H1 (cell line): ENCODE results near the gene CCDC60. TPM values are rescaled to one million over a fixed set of nuclear protein-coding genes. Genes with fewer than 3 reads are reported as not detected.

ENCODE experiments used
- CTCF ChIA-PET: fragments of 300-600 bp; sonication (Branson Sonifier 250); formaldehyde crosslinking; loops from one replicate; lab custom pipeline; 2021; ENCODE audit not compliant: partially characterized antibody; lab: Charles Lee
- POLR2A ChIA-PET: fragments of 300-600 bp; sonication (Branson Sonifier 250); formaldehyde crosslinking; loops from one replicate; lab custom pipeline; 2021; ENCODE audit warnings: inconsistent platforms; ENCODE audit not compliant: partially characterized antibody; lab: Charles Lee
- DNase-seq, 2 experiments: peaks; one replicate each; pipeline versions ENCODE4 v3.0.0 to v3.0.0-alpha.2; 2010 to 2022; ENCODE audit warnings: low spot score in 2 of 2, low read depth in 1 of 2, mixed read lengths in 1 of 2
- FAIRE-seq: peaks from 2 replicates; lab custom pipeline; 2011; peaks lifted over from hg19 to GRCh38; lab: Jason Lieb, UNC
- H2AFZ ChIP-seq: 2 replicates; pipeline ENCODE4 v1.8.1; 2012; ENCODE audit warnings: low read length, inconsistent platforms
- H2AK5ac ChIP-seq: 2 replicates; pipeline ENCODE4 v1.6.1; 2013; ENCODE audit warnings: low read depth, low read length
- H2BK120ac ChIP-seq: replicated peaks from 2 replicates; pipeline ENCODE3; 2013; ENCODE audit warnings: low read depth, low read length, inconsistent platforms
- H2BK12ac ChIP-seq: 2 replicates; pipeline ENCODE4 v1.6.1; 2013; ENCODE audit warnings: low read depth, low read length
- H2BK15ac ChIP-seq: 2 replicates; pipeline ENCODE4 v1.6.1; 2013; ENCODE audit warnings: low read length
- H2BK20ac ChIP-seq: 2 replicates; pipeline ENCODE4 v1.6.1; 2013; ENCODE audit warnings: low read length
- H2BK5ac ChIP-seq: 2 replicates; pipeline ENCODE4 v1.6.1; 2013; ENCODE audit warnings: low read depth, low read length
- H3K14ac ChIP-seq: 2 replicates; pipeline ENCODE4 v1.6.1; 2013; ENCODE audit warnings: inconsistent platforms; ENCODE audit not compliant: insufficient read length
- H3K18ac ChIP-seq: 2 replicates; pipeline ENCODE4 v1.6.1; 2013; ENCODE audit warnings: low read length; ENCODE audit errors: extremely low read depth
- H3K23ac ChIP-seq: 2 replicates; pipeline ENCODE4 v1.6.1; 2013; ENCODE audit warnings: inconsistent platforms; ENCODE audit not compliant: insufficient read length
- H3K23me2 ChIP-seq: 2 replicates; pipeline ENCODE4 v1.6.1; 2013; ENCODE audit warnings: low read depth, low read length
- H3K27ac ChIP-seq: 2 replicates; pipeline ENCODE4 v1.6.1; 2011; ENCODE audit warnings: low read depth, low read length, inconsistent platforms
- H3K27me3 ChIP-seq, 4 experiments: replicated peaks in 1 of 4; 1 replicate in 1 of 4; 2 replicates in 3 of 4; pipeline versions ENCODE4 v1.6.1 to v1.8.1; 2011 to 2013; ENCODE audit warnings: low read length in 3 of 4, mild to moderate bottlenecking in 3 of 4, inconsistent platforms in 2 of 4, mixed read lengths in 2 of 4, moderate library complexity in 1 of 4; ENCODE audit not compliant: control insufficient read depth in 3 of 4, insufficient read depth in 3 of 4; ENCODE audit errors: extremely low read depth in 1 of 4
- H3K36me3 ChIP-seq, 4 experiments: 2 replicates each; pipeline versions ENCODE4 v1.6.1 to v1.8.1; 2011 to 2013; ENCODE audit warnings: mild to moderate bottlenecking in 4 of 4, low read length in 3 of 4, moderate library complexity in 2 of 4, control low read depth in 1 of 4, inconsistent platforms in 1 of 4; ENCODE audit not compliant: insufficient read depth in 4 of 4, control insufficient read depth in 2 of 4
- H3K4ac ChIP-seq: replicated peaks from 2 replicates; pipeline ENCODE3; 2013; ENCODE audit warnings: low read length, low read depth, mixed read lengths, inconsistent platforms; ENCODE audit not compliant: insufficient read length
- H3K4me1 ChIP-seq, 4 experiments: replicated peaks in 1 of 4; 1 replicate in 1 of 4; 2 replicates in 3 of 4; pipeline versions ENCODE4 v1.6.1 to v1.8.1; 2011 to 2013; ENCODE audit warnings: low read length in 3 of 4, inconsistent platforms in 2 of 4, mixed read lengths in 1 of 4; ENCODE audit not compliant: insufficient read depth in 4 of 4, control insufficient read depth in 3 of 4
- H3K4me2 ChIP-seq, 2 experiments: 2 replicates each; pipeline versions ENCODE4 v1.6.1 to v1.8.1; 2011 to 2013; ENCODE audit warnings: low read depth in 2 of 2, low read length in 2 of 2, control low read depth in 1 of 2, inconsistent platforms in 1 of 2, mild to moderate bottlenecking in 1 of 2; ENCODE audit not compliant: insufficient read depth in 1 of 2
- H3K4me3 ChIP-seq, 4 experiments: fragments of 200-600, 300-600 bp in 1 of 4; sonication (generic), shearing (Covaris generic), sonication (Bioruptor Twin) in 1 of 4; 2 replicates each; pipeline versions ENCODE4 v1.5.1 to v1.8.1; 2011 to 2016; ENCODE audit warnings: low read length in 4 of 4, low read depth in 3 of 4, control low read depth in 2 of 4, inconsistent platforms in 2 of 4, mild to moderate bottlenecking in 2 of 4, mixed read lengths in 1 of 4, moderate library complexity in 1 of 4; ENCODE audit not compliant: insufficient read depth in 2 of 4; ENCODE audit errors: extremely low read depth in 1 of 4
- H3K56ac ChIP-seq: replicated peaks from 2 replicates; pipeline ENCODE3; 2013; ENCODE audit warnings: low read depth, mild to moderate bottlenecking, mixed read lengths, low read length, inconsistent platforms; ENCODE audit not compliant: insufficient read length
- H3K79me1 ChIP-seq: 2 replicates; pipeline ENCODE4 v1.6.1; 2013; ENCODE audit warnings: low read depth, low read length, control low read depth
- H3K79me2 ChIP-seq, 2 experiments: 2 replicates each; pipeline versions ENCODE4 v1.6.1 to v1.8.1; 2012 to 2013; ENCODE audit warnings: low read length in 2 of 2, mild to moderate bottlenecking in 2 of 2, inconsistent platforms in 1 of 2; ENCODE audit not compliant: insufficient read depth in 2 of 2, control insufficient read depth in 1 of 2
- H3K9ac ChIP-seq, 4 experiments: replicated peaks in 1 of 4; 1 replicate in 1 of 4; 2 replicates in 3 of 4; pipeline versions ENCODE4 v1.6.1 to v1.8.1; 2011 to 2013; ENCODE audit warnings: low read depth in 3 of 4, low read length in 3 of 4, control low read depth in 2 of 4, mild to moderate bottlenecking in 2 of 4, moderate library complexity in 2 of 4, inconsistent platforms in 1 of 4; ENCODE audit errors: extremely low read depth in 1 of 4
- H3K9me3 ChIP-seq, 2 experiments: 2 replicates each; pipeline versions ENCODE4 v1.6.1 to v1.8.1; 2012 to 2013; ENCODE audit warnings: mild to moderate bottlenecking in 2 of 2, moderate library complexity in 2 of 2, control low read depth in 1 of 2, inconsistent platforms in 1 of 2, low read depth in 1 of 2, low read length in 1 of 2, mixed read lengths in 1 of 2; ENCODE audit not compliant: insufficient read depth in 2 of 2
- H4K20me1 ChIP-seq, 2 experiments: replicated peaks in 1 of 2; 2 replicates each; pipeline versions ENCODE3 to v1.8.1; 2011 to 2013; ENCODE audit warnings: inconsistent platforms in 2 of 2, low read length in 2 of 2, mild to moderate bottlenecking in 1 of 2; ENCODE audit not compliant: insufficient read depth in 2 of 2, control insufficient read depth in 1 of 2
- H4K5ac ChIP-seq: 2 replicates; pipeline ENCODE4 v1.6.1; 2013; ENCODE audit warnings: low read length, low read depth, mixed read lengths, inconsistent platforms; ENCODE audit not compliant: insufficient read length
- H4K8ac ChIP-seq: 2 replicates; pipeline ENCODE4 v1.8.0; 2013; ENCODE audit warnings: mild to moderate bottlenecking, moderate library complexity, low read length, inconsistent platforms; ENCODE audit not compliant: insufficient read depth; ENCODE audit errors: extremely low read depth
- H4K91ac ChIP-seq: replicated peaks from 2 replicates; pipeline ENCODE3; 2013; ENCODE audit warnings: low read length, mixed read lengths, inconsistent platforms; ENCODE audit not compliant: insufficient read length
- BACH1 ChIP-seq: IDR thresholded peaks from 2 replicates; pipeline ENCODE4 v1.6.1; 2012; ENCODE audit warnings: low read length, improper control_type of control experiment
- CBX5 ChIP-seq: fragments of 300-800, 300-1000 bp; sonication (generic); IDR thresholded peaks from 2 replicates; pipeline ENCODE4 v1.7.1; 2016; ENCODE audit warnings: antibody characterized with exemption, low read length, low read depth
- EGR1 ChIP-seq: IDR thresholded peaks from 2 replicates; pipeline ENCODE4 v1.6.1; 2011; ENCODE audit warnings: low read depth, low read length, borderline replicate concordance
- EZH2 ChIP-seq: fragments of 200-600 bp; sonication (generic); IDR thresholded peaks from 2 replicates; pipeline ENCODE4 v1.7.1; 2012; ENCODE audit warnings: low read depth, mild to moderate bottlenecking, moderate library complexity, low read length, inconsistent platforms; ENCODE audit not compliant: severe bottlenecking
- GABPA ChIP-seq: IDR thresholded peaks from 2 replicates; pipeline ENCODE4 v1.6.1; 2011; ENCODE audit warnings: mild to moderate bottlenecking, low read length, moderate library complexity, borderline replicate concordance; ENCODE audit not compliant: insufficient read depth
- JUND ChIP-seq: IDR thresholded peaks from 2 replicates; pipeline ENCODE4 v1.6.1; 2011; ENCODE audit warnings: mild to moderate bottlenecking, improper control_type of control experiment, low read length
- KDM4A ChIP-seq: IDR thresholded peaks from one replicate; pipeline ENCODE4 v1.7.1; 2012; ENCODE audit warnings: low read depth, mild to moderate bottlenecking, moderate library complexity, low read length, inconsistent platforms; ENCODE audit not compliant: severe bottlenecking
- KDM5A ChIP-seq: fragments of 200-600 bp; IDR thresholded peaks from 2 replicates; pipeline ENCODE4 v1.7.1; 2012; ENCODE audit warnings: mild to moderate bottlenecking, low read length, inconsistent platforms, mixed read lengths
- NANOG ChIP-seq: IDR thresholded peaks from 2 replicates; pipeline ENCODE4 v1.6.1; 2011; ENCODE audit warnings: low read length, low read depth, mild to moderate bottlenecking, inconsistent platforms; ENCODE audit not compliant: insufficient read depth, poor library complexity, severe bottlenecking
- RAD21 ChIP-seq, 2 experiments: IDR thresholded peaks in 1 of 2; conservative IDR thresholded peaks in 1 of 2; 2 replicates each; pipeline ENCODE4 v1.6.1; 2011; ENCODE audit warnings: low read depth in 2 of 2, low read length in 2 of 2, improper control_type of control experiment in 1 of 2, inconsistent platforms in 1 of 2, mild to moderate bottlenecking in 1 of 2, moderate library complexity in 1 of 2
- SP2 ChIP-seq: IDR thresholded peaks from 2 replicates; pipeline ENCODE4 v1.6.1; 2012; ENCODE audit warnings: mild to moderate bottlenecking, low read length, inconsistent platforms
- SUZ12 ChIP-seq: fragments of 200-600 bp; sonication (generic); IDR thresholded peaks from 2 replicates; pipeline ENCODE4 v1.6.1; 2012; ENCODE audit warnings: mild to moderate bottlenecking, inconsistent platforms, low read length, moderate library complexity, mixed read lengths
- TBP ChIP-seq: IDR thresholded peaks from 2 replicates; pipeline ENCODE4 v1.6.1; 2011; ENCODE audit warnings: low read depth, low read length, improper control_type of control experiment
- TEAD4 ChIP-seq: IDR thresholded peaks from 2 replicates; pipeline ENCODE4 v1.6.1; 2012; ENCODE audit warnings: low read depth, low read length, inconsistent platforms, mixed read lengths
- WGBS, 2 experiments: shearing (Covaris generic) in 1 of 2; methylation state at CpG; one replicate each; pipeline versions ENCODE4 v1.1.6 to v1.1.7; 2013 to 2015; ENCODE audit warnings: low lambda C conversion rate in 2 of 2, mixed read lengths in 2 of 2, inconsistent platforms in 1 of 2, low coverage in 1 of 2, missing lambda C conversion rate in 1 of 2; ENCODE audit not compliant: insufficient replicate concordance in 2 of 2, insufficient coverage in 1 of 2, insufficient read length in 1 of 2; ENCODE audit errors: extremely low coverage in 1 of 2, missing lambda C conversion rate in 1 of 2; 5-methylcytosine and 5-hydroxymethylcytosine counted together
- polyA plus RNA-seq, 7 experiments: library from polyadenylated mRNA; depleted of rRNA in 3 of 7; stranded (reverse) in 5 of 7; unstranded in 2 of 7; fragments of >200 nt in 5 of 7; fragments of 200-250 nt in 2 of 7; gene quantifications; 1 replicate in 5 of 7; 2 replicates in 1 of 7; 4 replicates in 1 of 7; pipeline versions ENCODE4 v1.2.1 to v1.2.3, GENCODE V29; 2011 to 2013; ENCODE audit warnings: missing spikeins in 2 of 7, mixed read lengths in 2 of 7
- total RNA-seq: library from RNA; stranded (reverse); fragmentation: NEBNext Ultra II Directional; extraction: Animal tissue kit (Norgen Biotek cat#: 25700); gene quantifications from 2 replicates; pipeline ENCODE4 v1.2.1, GENCODE V29; 2021

The CCDC60 gene
- total and polyA plus RNA-seq, 2 of the 8 experiments (the other 6 are each of a cell fraction or from before 2014, with no cell fraction given): 0.05 TPM; not detected in 1

DNA sequence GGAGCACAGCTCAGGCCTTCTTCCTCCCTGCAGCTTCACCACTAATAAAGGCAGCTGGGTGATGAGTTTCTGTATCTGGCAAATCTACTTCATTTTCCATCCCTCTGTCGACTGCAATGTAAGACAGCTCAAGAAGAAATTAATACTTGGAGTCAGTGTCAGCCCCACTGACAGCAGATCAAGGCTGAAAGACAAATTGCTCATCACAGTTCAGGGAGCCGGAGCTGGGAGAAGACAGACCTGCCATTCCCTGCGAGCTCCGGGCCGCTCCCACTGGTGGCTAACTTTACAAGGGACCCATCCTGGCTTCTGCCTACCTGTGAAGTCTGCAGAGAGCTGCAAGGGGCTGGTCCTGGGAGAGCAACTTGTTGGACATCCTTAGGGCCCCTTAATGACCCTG, 49.8 kb downstream of the CCDC60 start:
- POLR2A ChIA-PET: no interaction called here
- H3K4me1 ChIP-seq: peaks cover 0 to 10% (median 2%) of the 10 kb centered on the region in 4 experiments; a peak in 1 of 7 replicates
- H3K27ac ChIP-seq: no peak overlapping the region
- TF ChIP-seq SP2 (no peak), KDM4A (no peak), GABPA (no peak), SUZ12 (no peak), JUND (no peak), NANOG (no peak), KDM5A (no peak), CBX5 (no peak), BACH1 (no peak), EZH2 (no peak), TBP (no peak), RAD21 (IDR thresholded peaks at IDR 0.05 in 1 of 2, conservative IDR thresholded peaks at IDR 0.05 in 1 of 2; ENCODE audit: low read depth in 2 of 2, low read length in 2 of 2) (no peak), EGR1 (no peak), TEAD4 (no peak)

More for the DNA sequence above, 49.8 kb downstream of the CCDC60 start:
- Histone ChIP-seq H3K79me2 (no peaks in the 10 kb centered on the region), H2BK15ac (no peak overlapping the region), H3K23me2 (no peaks in the 10 kb centered on the region), H3K56ac (no peak overlapping the region), H2BK12ac (no peak overlapping the region), H4K8ac (no peak overlapping the region), H3K4me3 (no peak overlapping the region), H2BK20ac (no peak overlapping the region), H2AK5ac (no peak overlapping the region), H3K4me2 (no peak overlapping the region), H3K4ac (no peak overlapping the region), H4K91ac (no peak overlapping the region), H3K14ac (no peak overlapping the region), H3K27me3 (no peaks in the 10 kb centered on the region), H3K18ac (no peak overlapping the region), H4K20me1 (no peaks in the 10 kb centered on the region), H3K9ac (no peak overlapping the region), H3K9me3 (peaks cover 3 to 6% of the 10 kb centered on the region in 2 experiments; a peak in 1 of 4 replicates), H2BK120ac (no peak overlapping the region), H3K23ac (no peak overlapping the region), H3K36me3 (no peaks in the 10 kb centered on the region), H2AFZ (no peak overlapping the region), H3K79me1 (no peaks in the 10 kb centered on the region), H4K5ac (no peak overlapping the region), H2BK5ac (no peak overlapping the region)
- no peak for FAIRE-seq
- 79% methylated on average over 5 of the region's 5 CpGs; no CpG with 5 or more reads in 1 of the 2 experiments for WGBS, 2 experiments
- CTCF ChIA-PET: interaction anchor here (0.6 to 1.5 kb wide), 7 partner anchors 11 to 260 kb away, joined by 3 to 4 read pairs (median 3); no protein-coding TSS in a partner anchor
- no peak for DNase-seq
